Common myeloid progenitor, CD34-positive (primary cell): ENCODE data around the gene ZFP36.
"Not testable (repeated sequence)": the region's sequence is repeated elsewhere in the genome, so short reads cannot be mapped to it uniquely, and the experiment has no call there.

ENCODE experiments used
- CTCF ChIA-PET: fragments of 350-600 bp; sonication (Branson Sonifier 250); formaldehyde crosslinking; loops from one replicate; lab custom pipeline; 2021; ENCODE audit warnings: antibody characterized with exemption; lab: Charles Lee
- POLR2A ChIA-PET: fragments of 350-600 bp; sonication (Branson Sonifier 250); formaldehyde crosslinking; loops from one replicate; lab custom pipeline; 2021; ENCODE audit warnings: antibody characterized with exemption; lab: Charles Lee
- DNase-seq, 3 donors: peaks; one replicate each; pipeline versions ENCODE4 v3.0.0 to v3.0.0-alpha.2; 2013
- H3K27ac ChIP-seq, 2 experiments: 1 replicate in 1 of 2; 2 replicates in 1 of 2; pipeline ENCODE4 v1.7.0; 2013; ENCODE audit warnings: inconsistent platforms in 2 of 2, low read length in 2 of 2, mild to moderate bottlenecking in 2 of 2, low read depth in 1 of 2, moderate library complexity in 1 of 2; ENCODE audit not compliant: severe bottlenecking in 2 of 2, insufficient read depth in 1 of 2, poor library complexity in 1 of 2
- H3K27me3 ChIP-seq, 5 experiments: replicated peaks in 2 of 5; 1 replicate in 3 of 5; 2 replicates in 2 of 5; pipeline versions ENCODE4 v1.6.1 to v1.7.0; 2013; ENCODE audit warnings: low read length in 4 of 5, mild to moderate bottlenecking in 2 of 5, moderate library complexity in 2 of 5, inconsistent platforms in 1 of 5; ENCODE audit not compliant: insufficient read depth in 5 of 5, control insufficient read depth in 4 of 5
- H3K36me3 ChIP-seq, 4 experiments: 1 replicate in 2 of 4; 2 replicates in 2 of 4; pipeline versions ENCODE4 v1.6.1 to v1.7.0; 2013; ENCODE audit warnings: low read length in 3 of 4, control low read depth in 1 of 4, mild to moderate bottlenecking in 1 of 4; ENCODE audit not compliant: control insufficient read depth in 4 of 4, insufficient read depth in 4 of 4
- H3K4me1 ChIP-seq, 4 experiments: 1 replicate in 3 of 4; 2 replicates in 1 of 4; pipeline versions ENCODE4 v1.6.1 to v1.7.1; 2013; ENCODE audit warnings: low read length in 3 of 4, mild to moderate bottlenecking in 3 of 4, control low read depth in 1 of 4, inconsistent platforms in 1 of 4, moderate library complexity in 1 of 4; ENCODE audit not compliant: control insufficient read depth in 4 of 4, insufficient read depth in 4 of 4; ENCODE audit errors: control extremely low read depth in 1 of 4
- H3K4me3 ChIP-seq, 7 experiments: 1 replicate in 4 of 7; 2 replicates in 3 of 7; pipeline versions ENCODE4 v1.5.1 to v1.7.0; 2013; ENCODE audit warnings: mild to moderate bottlenecking in 7 of 7, low read length in 6 of 7, moderate library complexity in 6 of 7, inconsistent platforms in 2 of 7, low read depth in 2 of 7, control low read depth in 1 of 7; ENCODE audit not compliant: insufficient read depth in 4 of 7, control insufficient read depth in 1 of 7; ENCODE audit errors: extremely low read depth in 1 of 7
- H3K9me3 ChIP-seq, 5 experiments: 1 replicate in 4 of 5; 2 replicates in 1 of 5; pipeline versions ENCODE4 v1.6.1 to v1.7.1; 2013; ENCODE audit warnings: low read length in 4 of 5, mild to moderate bottlenecking in 2 of 5, inconsistent platforms in 1 of 5, low read depth in 1 of 5, moderate library complexity in 1 of 5; ENCODE audit not compliant: control insufficient read depth in 4 of 5, insufficient read depth in 2 of 5; ENCODE audit errors: control extremely low read depth in 1 of 5
- WGBS: methylation state at CpG from one replicate; pipeline ENCODE4 v1.1.5; 2013; ENCODE audit not compliant: insufficient coverage; 5-methylcytosine and 5-hydroxymethylcytosine counted together

Gene ZFP36

GRCh38 chr19:39379366-39379765 is 27.3 kb upstream of the ZFP36 start:
- H3K27me3 ChIP-seq, H3K9me3 ChIP-seq, DNase-seq, H3K4me1 ChIP-seq, H3K4me3 ChIP-seq, CTCF ChIA-PET, POLR2A ChIA-PET, H3K27ac ChIP-seq: not testable (repeated sequence)
- H3K36me3 ChIP-seq = peaks cover 17 to 96% (median 75%) of the 10 kb centered on the region in 4 experiments
- WGBS = 100% methylated on average over 1 of the region's 4 CpGs

GRCh38 chr19:39379865-39380396 is 26.7 kb upstream of the ZFP36 start:
- peaks cover 18 to 96% (median 76%) of the 10 kb centered on the region in 4 experiments for H3K36me3 ChIP-seq
- H3K27me3 ChIP-seq = no peaks in the 10 kb centered on the region
- ChIA-PET CTCF (no interaction called here), POLR2A (no interaction called here)
- no peak overlapping the region for H3K27ac ChIP-seq
- DNase-seq = no peak
- no peak overlapping the region for H3K4me3 ChIP-seq
- WGBS = 100% methylated on average over 13 of the region's 14 CpGs
- H3K4me1 ChIP-seq = no peaks in the 10 kb centered on the region
- H3K9me3 ChIP-seq = no peaks in the 10 kb centered on the region

GRCh38 chr19:39380521-39381502 is 25.8 kb upstream of the ZFP36 start:
- H3K36me3 ChIP-seq = peaks cover 18 to 96% (median 73%) of the 10 kb centered on the region in 4 experiments
- WGBS = over 99% methylated on average over 15 of the region's 17 CpGs
- H3K27ac ChIP-seq = no peak overlapping the region
- DNase-seq = no peak
- CTCF ChIA-PET = no interaction called here
- H3K4me1 ChIP-seq = no peaks in the 10 kb centered on the region
- no peaks in the 10 kb centered on the region for H3K27me3 ChIP-seq
- no peaks in the 10 kb centered on the region for H3K9me3 ChIP-seq
- POLR2A ChIA-PET = interaction anchor here (2.1 kb wide), 1 partner anchor 10 kb away, joined by 6 read pairs; the partner anchor contains the start of genes MED29 and PAF1
- no peak overlapping the region for H3K4me3 ChIP-seq

GRCh38 chr19:39381910-39382611 is 24.6 kb upstream of the ZFP36 start:
- POLR2A ChIA-PET = interaction anchor here (2.1 kb wide), 1 partner anchor 9 kb away, joined by 6 read pairs; the partner anchor contains the start of genes MED29 and PAF1
- 96% methylated on average over 8 of the region's 10 CpGs for WGBS
- no peak for DNase-seq
- CTCF ChIA-PET = interaction anchor here (0.6 to 1.1 kb wide), 2 partner anchors 8 to 19 kb away, joined by 3 read pairs; no protein-coding TSS in a partner anchor
- Histone ChIP-seq H3K27ac (no peak overlapping the region), H3K4me1 (no peaks in the 10 kb centered on the region), H3K9me3 (no peaks in the 10 kb centered on the region), H3K36me3 (peaks cover 16 to 96% (median 73%) of the 10 kb centered on the region in 4 experiments), H3K4me3 (no peak overlapping the region), H3K27me3 (no peaks in the 10 kb centered on the region)

- DNase-seq = no peak
- H3K36me3 ChIP-seq = peaks cover 15 to 92% (median 71%) of the 10 kb centered on the region in 4 experiments
- ChIA-PET CTCF (interaction anchor here (1.1 kb wide), 1 partner anchor 9 kb away, joined by 3 read pairs; no protein-coding TSS in a partner anchor), POLR2A (no interaction called here)
- H3K27me3 ChIP-seq = no peaks in the 10 kb centered on the region
- 91% methylated on average over 14 of the region's 18 CpGs for WGBS
- H3K27ac ChIP-seq = no peak overlapping the region
- H3K4me1 ChIP-seq = no peaks in the 10 kb centered on the region
- H3K4me3 ChIP-seq = no peak overlapping the region
- no peaks in the 10 kb centered on the region for H3K9me3 ChIP-seq
Measured at GRCh38 chr19:39382991-39383828, 23.4 kb upstream of the ZFP36 start.

GRCh38 chr19:39384839-39385568 is 21.6 kb upstream of the ZFP36 start:
- no peak overlapping the region for H3K4me3 ChIP-seq
- CTCF ChIA-PET = interaction anchor here (1.2 to 1.6 kb wide), 2 partner anchors 9 to 27 kb away, joined by 3 to 4 read pairs; partner anchors contain the start of gene PLEKHG2
- peaks cover 18 to 89% (median 70%) of the 10 kb centered on the region in 4 experiments for H3K36me3 ChIP-seq
- POLR2A ChIA-PET = interaction anchor here (0.6 kb wide), 1 partner anchor 28 kb away, joined by 3 read pairs; the partner anchor contains the start of gene PLEKHG2
- peaks cover 0 to 7% (median 5%) of the 10 kb centered on the region in 4 experiments for H3K4me1 ChIP-seq
- no peaks in the 10 kb centered on the region for H3K27me3 ChIP-seq
- H3K9me3 ChIP-seq = no peaks in the 10 kb centered on the region
- peak overlapping the region in 1 of 2 experiments; percentile 32 for H3K27ac ChIP-seq
- WGBS = 86% methylated on average over 2 of the region's 9 CpGs
- no peak for DNase-seq
